Endothelial cell of umbilical vein (primary cell): ENCODE data around the gene TBC1D25. TPM values are rescaled to one million over a fixed set of nuclear protein-coding genes. Genes with fewer than 3 reads are reported as not detected.
A peak's percentile ranks its signal among the peaks of the same experiment; 100 is the strongest.

Experiments
- BruUV-seq: library from RNA; stranded (reverse); fragments of 400-500 nt; replicated peaks from 2 replicates; lab custom pipeline; 2021; lab: Mats Ljungman, UMichigan
- CTCF ChIA-PET: fragments of 300-600, 350-600 bp; sonication (Branson Sonifier 250); formaldehyde crosslinking; loops from one replicate; lab custom pipeline; 2021; ENCODE audit warnings: antibody characterized with exemption, inconsistent platforms; lab: Charles Lee
- POLR2A ChIA-PET: fragments of 300-600, 350-600 bp; sonication (Branson Sonifier 250); formaldehyde crosslinking; loops from one replicate; lab custom pipeline; 2021; ENCODE audit warnings: antibody characterized with exemption, inconsistent platforms; lab: Charles Lee
- DNase-seq: peaks from one replicate; pipeline ENCODE4 v3.0.0-alpha.2; 2011; ENCODE audit warnings: low read depth, low spot score
- FAIRE-seq: peaks from 2 replicates; lab custom pipeline; 2011; peaks lifted over from hg19 to GRCh38; lab: Jason Lieb, UNC
- H2AFZ ChIP-seq: 2 replicates; pipeline ENCODE4 v1.6.0; 2012; ENCODE audit warnings: low read depth, low read length, control low read depth, inconsistent platforms
- H3K27ac ChIP-seq: 2 replicates; pipeline ENCODE4 v1.5.1; 2011; ENCODE audit warnings: low read depth, mild to moderate bottlenecking, control low read depth, low read length, moderate library complexity; ENCODE audit not compliant: insufficient read depth
- H3K27me3 ChIP-seq, 2 experiments: 2 replicates each; pipeline versions ENCODE4 v1.6.0 to v1.6.1; 2011; ENCODE audit warnings: low read length in 2 of 2, mixed read lengths in 1 of 2; ENCODE audit not compliant: control insufficient read depth in 2 of 2, insufficient read depth in 2 of 2
- H3K36me3 ChIP-seq, 2 experiments: 2 replicates in 1 of 2; 3 replicates in 1 of 2; pipeline ENCODE4 v1.5.1; 2011; ENCODE audit warnings: low read length in 2 of 2, mild to moderate bottlenecking in 1 of 2, moderate library complexity in 1 of 2; ENCODE audit not compliant: control insufficient read depth in 2 of 2, insufficient read depth in 2 of 2; ENCODE audit errors: extremely low read depth in 1 of 2
- H3K4me1 ChIP-seq: 3 replicates; pipeline ENCODE4 v1.5.1; 2011; ENCODE audit warnings: mild to moderate bottlenecking, low read length; ENCODE audit not compliant: control insufficient read depth, insufficient read depth; ENCODE audit errors: extremely low read depth
- H3K4me2 ChIP-seq: 2 replicates; pipeline ENCODE4 v1.6.1; 2011; ENCODE audit warnings: low read length, control low read depth, mixed read lengths; ENCODE audit not compliant: insufficient read depth
- H3K4me3 ChIP-seq, 3 experiments: fragments of 200-600 bp in 1 of 3; sonication (generic), shearing (Covaris generic) in 1 of 3; replicated peaks in 1 of 3; 2 replicates each; pipeline ENCODE4 v1.5.1; 2011 to 2016; ENCODE audit warnings: control low read depth in 3 of 3, low read length in 3 of 3, mild to moderate bottlenecking in 2 of 3, inconsistent platforms in 1 of 3, low read depth in 1 of 3, moderate library complexity in 1 of 3; ENCODE audit not compliant: insufficient read depth in 1 of 3
- H3K79me2 ChIP-seq: 2 replicates; pipeline ENCODE4 v1.6.0; 2012; ENCODE audit warnings: low read length, inconsistent platforms; ENCODE audit not compliant: control insufficient read depth, insufficient read depth
- H3K9ac ChIP-seq: replicated peaks from 2 replicates; pipeline ENCODE3; 2011; ENCODE audit warnings: low read length, control low read depth; ENCODE audit not compliant: insufficient read depth; ENCODE audit errors: extremely low read depth
- H3K9me1 ChIP-seq: replicated peaks from 3 replicates; pipeline ENCODE4 v1.6.0; 2011; ENCODE audit warnings: mild to moderate bottlenecking, low read length; ENCODE audit not compliant: control insufficient read depth, insufficient read depth; ENCODE audit errors: extremely low read depth
- H3K9me3 ChIP-seq: replicated peaks from 2 replicates; pipeline ENCODE4 v1.5.1; 2012; ENCODE audit warnings: low read length, inconsistent platforms; ENCODE audit not compliant: control insufficient read depth, insufficient read depth
- H4K20me1 ChIP-seq: replicated peaks from 2 replicates; pipeline ENCODE3; 2011; ENCODE audit warnings: mild to moderate bottlenecking, low read length; ENCODE audit not compliant: control insufficient read depth, insufficient read depth; ENCODE audit errors: extremely low read depth
- CTCF ChIP-seq, 2 donors: IDR thresholded peaks; 1 replicate in 1 of 2; 2 replicates in 1 of 2; pipeline ENCODE4 v1.5.1; 2011; ENCODE audit warnings: low read length in 2 of 2, mild to moderate bottlenecking in 2 of 2, moderate library complexity in 2 of 2, control low read depth in 1 of 2, inconsistent platforms in 1 of 2, low read depth in 1 of 2; ENCODE audit not compliant: insufficient read depth in 1 of 2; ENCODE audit errors: extremely low read depth in 1 of 2
- EZH2 ChIP-seq: IDR thresholded peaks from 2 replicates; pipeline ENCODE4 v1.6.1; 2012; ENCODE audit warnings: borderline replicate concordance, low read depth, mild to moderate bottlenecking, moderate library complexity, low read length, inconsistent platforms; ENCODE audit not compliant: severe bottlenecking
- FOS ChIP-seq: IDR thresholded peaks from 2 replicates; pipeline ENCODE4 v1.6.1; 2011; ENCODE audit warnings: mild to moderate bottlenecking, low read length, moderate library complexity, borderline replicate concordance; ENCODE audit not compliant: insufficient read depth
- GATA2 ChIP-seq: IDR thresholded peaks from 2 replicates; pipeline ENCODE4 v1.7.0; 2011; ENCODE audit warnings: low read depth, mild to moderate bottlenecking, moderate library complexity, mixed read lengths, low read length; ENCODE audit not compliant: insufficient read length, insufficient read depth
- JUN ChIP-seq: IDR thresholded peaks from 2 replicates; pipeline ENCODE4 v1.6.1; 2011; ENCODE audit warnings: borderline replicate concordance, low read depth; ENCODE audit not compliant: insufficient read length, insufficient read depth
- MAX ChIP-seq: IDR thresholded peaks from 2 replicates; pipeline ENCODE4 v1.6.1; 2011; ENCODE audit not compliant: insufficient read depth, insufficient read length
- MYC ChIP-seq: IDR thresholded peaks from one replicate; pipeline ENCODE4 v1.6.1; 2011; ENCODE audit warnings: mild to moderate bottlenecking, low read depth, low read length
- POLR2A ChIP-seq: IDR thresholded peaks from 2 replicates; pipeline ENCODE4 v1.6.1; 2012; ENCODE audit warnings: low read depth, mild to moderate bottlenecking, control low read depth, low read length
- POLR2AphosphoS5 ChIP-seq: IDR thresholded peaks from 2 replicates; pipeline ENCODE4 v1.6.1; 2012; ENCODE audit warnings: low read depth, mild to moderate bottlenecking, control low read depth, low read length, moderate library complexity; ENCODE audit not compliant: insufficient read depth
- dilution Hi-C: fragments of 300-500 bp; cut with MboI; formaldehyde crosslinking; loops from one replicate; pipeline ENCODE4 v1.15.0; 2019; ENCODE audit warnings: low sequenced_read_pairs; ENCODE audit not compliant: extremely low pct_ligation_motif_present
- intact Hi-C: fragments of 100-400 bp; cut with micrococcal nuclease; formaldehyde crosslinking; loops from one replicate; pipeline ENCODE4 v1.10.0; 2022
- polyA plus RNA-seq, 4 experiments: library from polyadenylated mRNA; depleted of rRNA in 3 of 4; stranded (reverse) in 3 of 4; unstranded in 1 of 4; fragments of >200 nt; gene quantifications; 2 replicates each; pipeline versions ENCODE4 v1.2.1 to v1.2.3, GENCODE V29; 2011 to 2012; ENCODE audit warnings: missing spikeins in 1 of 4
- total RNA-seq: library from RNA; stranded (reverse); gene quantifications from 2 replicates; pipeline ENCODE4 v1.2.3, GENCODE V29; 2021

The TBC1D25 gene
- total and polyA plus RNA-seq, 2 donors (not counting 3 experiments of a cell fraction or from before 2014, with no cell fraction given): 16.0 to 16.3 TPM

- DNase-seq: peak; percentile 95
- TSS peak; percentile 40 for BruUV-seq
- H3K27ac ChIP-seq: peak within 1 kb of the TSS; percentile 87
These were observed 58.1 kb downstream of the TBC1D25 start, which contains the start of gene WDR13 for GRCh38 chrX:48597353-48598264. Gene WDR13 (plus strand): TSS chrX:48597492. CDS start chrX:48597997, 505 bp downstream.

More at GRCh38 chrX:48597353-48598264, 58.1 kb downstream of the TBC1D25 start, which contains the start of gene WDR13:
- Histone ChIP-seq H3K9ac (peak within 1 kb of the TSS; percentile 89), H2AFZ (no peak within 1 kb of the TSS), H4K20me1 (no peaks in the 10 kb centered on the region), H3K9me3 (no peaks in the 10 kb centered on the region), H3K36me3 (peaks cover 3 to 21% of the 10 kb centered on the region in 2 experiments), H3K9me1 (no peaks in the 10 kb centered on the region), H3K27me3 (no peaks in the 10 kb centered on the region), H3K4me1 (peaks cover 14% of the 10 kb centered on the region), H3K79me2 (peaks cover 9% of the 10 kb centered on the region), H3K4me2 (peak within 1 kb of the TSS; percentile 74), H3K4me3 (peak within 1 kb of the TSS; percentile 60 to 75 (median 72))
- ChIA-PET CTCF (interaction anchor here (1.5 kb wide), 1 partner anchor 18 kb away, joined by 3 read pairs; no protein-coding TSS in a partner anchor), POLR2A (interaction anchor here (0.6 kb wide), 1 partner anchor 23 kb away, joined by 4 read pairs; the partner anchor contains the start of gene RBM3)
- dilution Hi-C loops (no loop called here), intact Hi-C loops (loop anchor here (1.0 to 10.0 kb wide), 4 partner anchors 23 to 513 kb away; partner anchors contain the start of genes RBM3 and SUV39H1)
- FAIRE-seq: peak; percentile 98
- TF ChIP-seq JUN (no peak), FOS (no peak), MYC (no peak), GATA2 (no peak), MAX (no peak), CTCF (IDR thresholded peaks at IDR 0.05; ENCODE audit: extremely low read depth in 1 of 2, insufficient read depth in 1 of 2, low read depth in 1 of 2, low read length in 2 of 2) (no peak), POLR2A (peak; percentile 27), EZH2 (no peak), POLR2AphosphoS5 (peak; percentile 67)
